IMR-90 (cell line): Measurements from ENCODE around the gene LUC7L2. TPM values are rescaled to one million over a fixed set of nuclear protein-coding genes. Genes with fewer than 3 reads are reported as not detected.
A peak's percentile ranks its signal among the peaks of the same experiment; 100 is the strongest.

ENCODE experiments used
- ATAC-seq: fragments of 200-7000 bp; cut with Tn5 transposase; 2 replicates; pipeline ENCODE4 v1.9.1; 2020; ENCODE audit warnings: low read depth, mild to moderate bottlenecking, moderate library complexity
- BruUV-seq: library from RNA; stranded (reverse); fragments of 400-500 nt; replicated peaks from 2 replicates; lab custom pipeline; 2021; lab: Mats Ljungman, UMichigan
- CTCF ChIA-PET: fragments of 300-600 bp; formaldehyde crosslinking; extraction: SDS; loops from one replicate; lab custom pipeline; 2021; ENCODE audit warnings: antibody characterized with exemption; lab: Yijun Ruan, JAX
- POLR2A ChIA-PET: fragments of 300-600 bp; sonication (Branson Sonifier 250); formaldehyde crosslinking; loops from one replicate; lab custom pipeline; 2022; ENCODE audit warnings: antibody characterized with exemption; ENCODE audit not compliant: unreplicated experiment; lab: Charles Lee
- DNase-seq: peaks from one replicate; pipeline ENCODE4 v3.0.0; 2013
- H2AFZ ChIP-seq: replicated peaks from 2 replicates; pipeline ENCODE3; 2013; ENCODE audit warnings: low read length, mild to moderate bottlenecking; ENCODE audit not compliant: poor library complexity
- H2AK5ac ChIP-seq: 2 replicates; pipeline ENCODE4 v1.6.1; 2013; ENCODE audit warnings: low read depth, low read length, inconsistent platforms
- H2AK9ac ChIP-seq: replicated peaks from 2 replicates; pipeline ENCODE3; 2013; ENCODE audit warnings: mild to moderate bottlenecking, low read depth, low read length, moderate library complexity; ENCODE audit not compliant: poor library complexity
- H2BK120ac ChIP-seq: 2 replicates; pipeline ENCODE4 v1.6.1; 2013; ENCODE audit warnings: low read depth, low read length, inconsistent platforms
- H2BK15ac ChIP-seq: 3 replicates; pipeline ENCODE4 v1.6.1; 2013; ENCODE audit warnings: low read depth, low read length, inconsistent platforms
- H2BK20ac ChIP-seq: 2 replicates; pipeline ENCODE4 v1.6.1; 2013; ENCODE audit warnings: low read depth, mild to moderate bottlenecking, inconsistent platforms, low read length, moderate library complexity
- H2BK5ac ChIP-seq: 2 replicates; pipeline ENCODE4 v1.6.1; 2013; ENCODE audit warnings: mild to moderate bottlenecking, low read depth, low read length, inconsistent platforms; ENCODE audit not compliant: poor library complexity, severe bottlenecking
- H3K14ac ChIP-seq: replicated peaks from 2 replicates; pipeline ENCODE4 v1.6.1; 2013; ENCODE audit warnings: low read depth, low read length, inconsistent platforms
- H3K18ac ChIP-seq: 2 replicates; pipeline ENCODE4 v1.6.1; 2013; ENCODE audit warnings: low read depth, low read length, control low read depth
- H3K23ac ChIP-seq: 2 replicates; pipeline ENCODE4 v1.6.1; 2013; ENCODE audit warnings: low read depth, low read length, inconsistent platforms
- H3K27ac ChIP-seq: 2 replicates; pipeline ENCODE4 v1.5.1; 2013; ENCODE audit warnings: mild to moderate bottlenecking, control low read depth, low read length; ENCODE audit not compliant: insufficient read depth
- H3K27me3 ChIP-seq: 2 replicates; pipeline ENCODE4 v1.6.1; 2013; ENCODE audit warnings: low read length; ENCODE audit not compliant: control insufficient read depth, insufficient read depth
- H3K36me3 ChIP-seq: 2 replicates; pipeline ENCODE4 v1.6.1; 2013; ENCODE audit warnings: low read length, mixed read lengths; ENCODE audit not compliant: control insufficient read depth, insufficient read depth
- H3K4ac ChIP-seq: 2 replicates; pipeline ENCODE4 v1.6.1; 2013; ENCODE audit warnings: low read depth, low read length, inconsistent platforms
- H3K4me1 ChIP-seq: 2 replicates; pipeline ENCODE4 v1.6.1; 2013; ENCODE audit warnings: low read length, mixed read lengths; ENCODE audit not compliant: control insufficient read depth, insufficient read depth
- H3K4me2 ChIP-seq: 2 replicates; pipeline ENCODE4 v1.6.1; 2013; ENCODE audit warnings: low read depth, mild to moderate bottlenecking, control low read depth, low read length, moderate library complexity
- H3K4me3 ChIP-seq: 2 replicates; pipeline ENCODE4 v1.5.1; 2013; ENCODE audit warnings: low read depth, mild to moderate bottlenecking, control low read depth, low read length, moderate library complexity; ENCODE audit not compliant: insufficient read depth
- H3K56ac ChIP-seq: 2 replicates; pipeline ENCODE4 v1.6.1; 2013; ENCODE audit warnings: low read length, inconsistent platforms; ENCODE audit not compliant: insufficient read depth; ENCODE audit errors: extremely low read depth
- H3K79me1 ChIP-seq, 2 experiments: 2 replicates each; pipeline ENCODE4 v1.6.1; 2013; ENCODE audit warnings: low read length in 2 of 2, inconsistent platforms in 1 of 2, low read depth in 1 of 2
- H3K9ac ChIP-seq: 2 replicates; pipeline ENCODE4 v1.6.1; 2013; ENCODE audit warnings: low read depth, low read length, control low read depth
- H3K9me1 ChIP-seq: 2 replicates; pipeline ENCODE4 v1.6.1; 2013; ENCODE audit warnings: low read length, inconsistent platforms; ENCODE audit not compliant: insufficient read depth
- H3K9me3 ChIP-seq: 2 replicates; pipeline ENCODE4 v1.6.1; 2013; ENCODE audit warnings: low read length; ENCODE audit not compliant: control insufficient read depth, insufficient read depth
- H4K20me1 ChIP-seq: 2 replicates; pipeline ENCODE4 v1.6.1; 2013; ENCODE audit warnings: low read length, inconsistent platforms; ENCODE audit not compliant: insufficient read depth
- H4K5ac ChIP-seq: 2 replicates; pipeline ENCODE4 v1.6.1; 2013; ENCODE audit warnings: mild to moderate bottlenecking, low read depth, low read length, control low read depth
- H4K8ac ChIP-seq, 2 experiments: 2 replicates each; pipeline ENCODE4 v1.6.1; 2013; ENCODE audit warnings: low read depth in 2 of 2, low read length in 2 of 2, control low read depth in 1 of 2, inconsistent platforms in 1 of 2
- H4K91ac ChIP-seq: 2 replicates; pipeline ENCODE4 v1.6.1; 2013; ENCODE audit warnings: low read depth, low read length, inconsistent platforms; ENCODE audit not compliant: insufficient read depth
- BHLHE40 ChIP-seq: fragments of 150-350 bp; IDR thresholded peaks from 2 replicates; pipeline ENCODE4 v1.6.1; 2016; ENCODE audit warnings: mild to moderate bottlenecking, low read depth, low read length
- CEBPB ChIP-seq: IDR thresholded peaks from 2 replicates; pipeline ENCODE4 v1.6.1; 2012; ENCODE audit warnings: low read depth, low read length, improper control_type of control experiment
- FOS ChIP-seq: fragments of 150-350 bp; IDR thresholded peaks from 2 replicates; pipeline ENCODE4 v1.6.1; 2016; ENCODE audit warnings: low read depth, low read length
- NFE2L2 ChIP-seq: fragments of 150-350 bp; IDR thresholded peaks from 2 replicates; pipeline ENCODE4 v1.6.1; 2016; ENCODE audit warnings: low read depth, mild to moderate bottlenecking, low read length
- RFX5 ChIP-seq: IDR thresholded peaks from 2 replicates; pipeline ENCODE4 v1.8.0; 2012; ENCODE audit warnings: low read depth, mild to moderate bottlenecking, low read length, moderate library complexity
- WGBS, 2 experiments: methylation state at CpG; one replicate each; pipeline versions ENCODE4 v1.1.5 to v1.1.7; 2013; ENCODE audit warnings: missing lambda C conversion rate in 2 of 2; ENCODE audit not compliant: insufficient read length in 1 of 2; ENCODE audit errors: extremely low coverage in 2 of 2; 5-methylcytosine and 5-hydroxymethylcytosine counted together
- dilution Hi-C: fragments of 300-500 bp; cut with HindIII; formaldehyde crosslinking; loops from one replicate; pipeline ENCODE4 v1.14.3; 2018; ENCODE audit warnings: low sequenced_read_pairs; ENCODE audit not compliant: unreplicated experiment
- in situ Hi-C: fragments of 300-500 bp; cut with MboI; formaldehyde crosslinking; loops from 3 replicates; pipeline ENCODE4 v1.14.3; 2019; ENCODE audit warnings: low sequenced_read_pairs, inconsistent platforms, mixed read lengths
- intact Hi-C: fragments of 100-400 bp; cut with micrococcal nuclease; formaldehyde crosslinking; loops from 2 replicates; pipeline ENCODE4 v1.10.0; 2022
- polyA plus RNA-seq, 3 experiments: library from polyadenylated mRNA; depleted of rRNA; stranded (reverse); fragments of >200 nt; gene quantifications; 2 replicates each; pipeline ENCODE4 v1.2.3, GENCODE V29; 2012; ENCODE audit warnings: low replicate concordance in 1 of 3
- total RNA-seq: library from RNA; depleted of rRNA; stranded (reverse); fragments of >200 nt; gene quantifications from 2 replicates; pipeline ENCODE4 v1.2.3, GENCODE V29; 2012
- TF ChIP-seq, protein P1 (sequence below): fragments of 150-350 bp; IDR thresholded peaks from 2 replicates; pipeline ENCODE4 v1.6.1; 2016; ENCODE audit warnings: low read depth, mild to moderate bottlenecking, low read length, moderate library complexity, borderline replicate concordance

The LUC7L2 gene
- total and polyA plus RNA-seq, 2 of the 4 experiments (the other 2 are of a cell fraction), result 14.9 to 31.8 TPM

DNA sequence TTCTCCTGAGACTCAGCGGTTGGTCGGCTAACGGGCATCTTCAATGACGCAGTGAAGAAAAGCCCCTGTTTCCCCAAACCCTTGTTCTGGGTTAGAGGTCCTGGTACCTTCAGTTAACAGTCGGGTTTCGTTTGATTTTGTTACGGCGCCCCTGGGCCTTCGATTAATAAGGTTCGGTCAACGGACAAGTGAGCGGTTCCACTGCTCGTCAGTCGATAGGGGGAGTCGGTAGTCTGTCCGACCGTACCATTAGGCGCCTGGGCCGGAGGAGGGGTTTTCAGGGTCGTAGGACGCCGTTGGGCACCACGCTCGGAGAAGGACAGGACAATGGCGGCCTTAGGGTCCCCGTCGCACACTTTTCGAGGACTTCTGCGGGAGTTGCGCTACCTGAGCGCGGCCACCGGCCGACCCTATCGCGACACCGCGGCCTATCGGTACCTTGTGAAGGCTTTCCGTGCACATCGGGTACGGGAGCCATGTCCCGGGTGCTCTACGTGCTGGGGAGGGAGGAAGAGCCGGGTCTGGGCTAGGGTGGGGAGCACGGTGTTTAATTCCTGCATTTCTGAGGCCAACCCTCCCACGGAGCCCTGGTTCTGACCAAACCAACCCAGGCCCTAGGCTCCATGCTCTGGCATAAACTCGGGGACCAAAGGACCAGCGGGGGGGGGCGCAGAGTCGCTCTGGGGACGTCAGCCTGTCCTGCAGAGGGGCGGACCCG lies 18.5 kb upstream of the LUC7L2 start, which contains the start of gene FMC1 (continued):
- TF ChIP-seq NFE2L2 (no peak), FOS (no peak)

DNA sequence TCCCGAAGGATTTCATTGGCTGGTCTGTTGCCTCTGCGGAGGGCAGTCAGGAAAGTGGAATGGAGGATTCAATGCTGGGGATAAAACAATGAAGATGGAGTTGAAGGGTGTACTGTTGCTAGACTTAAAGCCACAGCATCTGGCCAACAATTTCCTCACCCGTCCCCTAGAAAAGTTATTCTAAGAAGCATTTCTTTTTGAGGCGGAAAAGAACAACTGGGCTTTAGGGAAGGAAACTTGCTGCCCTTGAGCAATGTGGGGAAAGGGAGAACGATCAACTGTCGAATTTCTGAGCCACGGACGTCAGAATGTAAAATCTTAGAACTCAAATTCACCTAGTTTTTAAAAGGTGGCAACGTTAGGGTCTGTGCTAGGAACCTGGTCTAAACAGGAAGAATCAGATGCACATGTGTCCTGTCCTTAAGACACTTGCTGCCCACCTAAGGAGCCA lies 17.9 kb upstream of the LUC7L2 start:
- POLR2A ChIA-PET, result no interaction called here
- dilution Hi-C loops, result no loop called here
- Histone ChIP-seq H2BK20ac (no peak overlapping the region; the same call in 1 of the 2 replicates), H4K91ac (peak overlapping the region; percentile 43), H3K23ac (peak overlapping the region; percentile 83; the same call in 1 of the 2 replicates), H4K5ac (peak overlapping the region; percentile 60), H4K20me1 (no peaks in the 10 kb centered on the region; the same call in 1 of the 2 replicates), H2BK5ac (peak overlapping the region; percentile 41), H2BK120ac (0 out of 2 replicates have a peak overlapping the region, but pooled peaks have one; percentile 23), H3K4me1 (no peaks in the 10 kb centered on the region; the same call in 1 of the 2 replicates), H3K79me1 (peaks cover 7 to 19% of the 10 kb centered on the region in 2 experiments), H2BK15ac (no peak overlapping the region), H3K36me3 (peaks cover 2% of the 10 kb centered on the region; the same call in 1 of the 2 replicates), H3K27me3 (no peaks in the 10 kb centered on the region), H3K9me3 (no peaks in the 10 kb centered on the region), H3K14ac (peak overlapping the region; percentile 65), H3K4me3 (peak overlapping the region; percentile 64), H2AK5ac (peak overlapping the region; percentile 13; the same call in 1 of the 2 replicates), H3K56ac (peak overlapping the region; percentile 56), H3K18ac (peak overlapping the region; percentile 25; the same call in 1 of the 2 replicates), H4K8ac (peak overlapping the region; percentile 2 to 98), H3K4me2 (peak overlapping the region; percentile 87), H3K4ac (peak overlapping the region; percentile 85), H3K9me1 (no peaks in the 10 kb centered on the region), H2AFZ (peak overlapping the region; percentile 99), H3K27ac (peak overlapping the region; percentile 33), H3K9ac (peak overlapping the region; percentile 71), H2AK9ac (peak overlapping the region; percentile 98)
- in situ Hi-C loops, result no loop called here
- no CpG with 5 or more reads among the region's 9 CpGs for WGBS, 2 experiments
- TF ChIP-seq RFX5, result peak; percentile 31; the same call in 1 of the 2 replicates
- TF ChIP-seq, protein P1, sequence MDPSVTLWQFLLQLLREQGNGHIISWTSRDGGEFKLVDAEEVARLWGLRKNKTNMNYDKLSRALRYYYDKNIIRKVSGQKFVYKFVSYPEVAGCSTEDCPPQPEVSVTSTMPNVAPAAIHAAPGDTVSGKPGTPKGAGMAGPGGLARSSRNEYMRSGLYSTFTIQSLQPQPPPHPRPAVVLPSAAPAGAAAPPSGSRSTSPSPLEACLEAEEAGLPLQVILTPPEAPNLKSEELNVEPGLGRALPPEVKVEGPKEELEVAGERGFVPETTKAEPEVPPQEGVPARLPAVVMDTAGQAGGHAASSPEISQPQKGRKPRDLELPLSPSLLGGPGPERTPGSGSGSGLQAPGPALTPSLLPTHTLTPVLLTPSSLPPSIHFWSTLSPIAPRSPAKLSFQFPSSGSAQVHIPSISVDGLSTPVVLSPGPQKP, result no peak
- TF ChIP-seq BHLHE40, result no peak
- no peak for TF ChIP-seq CEBPB
- intact Hi-C loops, result loop anchor here (5.0 kb wide), 1 partner anchor 660 kb away; no protein-coding TSS in a partner anchor
- CTCF ChIA-PET, result no interaction called here
- DNase-seq, result no peak
- TSS peak; percentile 49 for BruUV-seq
- no peak for ATAC-seq
